ENCODE measurements around the gene NTNG1.

DNA sequence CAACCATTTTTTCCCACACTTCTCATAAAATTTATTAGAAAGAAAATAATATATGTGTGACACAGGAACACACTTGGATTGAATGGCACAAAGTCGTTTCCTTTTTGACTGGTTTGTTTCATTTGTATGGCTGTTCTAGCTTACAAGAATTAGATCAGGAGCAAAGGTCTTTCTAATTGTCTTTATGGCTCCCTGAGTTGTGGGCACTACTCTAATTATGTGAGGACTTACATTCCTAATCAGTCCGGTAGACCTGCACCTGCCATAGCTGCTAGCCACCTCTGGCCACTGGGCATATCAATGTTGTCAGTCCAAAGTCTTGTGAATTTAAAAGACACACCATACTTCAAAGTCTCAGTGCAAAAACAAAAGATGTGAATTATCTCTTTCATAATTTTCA lies 346.7 kb downstream of the NTNG1 start:
- TF ChIP-seq POLR2A (IDR thresholded peaks at IDR 0.05) = no peak
- TF ChIP-seq EP300 (IDR thresholded peaks at IDR 0.05) = no peak
- TF ChIP-seq, protein P1, sequence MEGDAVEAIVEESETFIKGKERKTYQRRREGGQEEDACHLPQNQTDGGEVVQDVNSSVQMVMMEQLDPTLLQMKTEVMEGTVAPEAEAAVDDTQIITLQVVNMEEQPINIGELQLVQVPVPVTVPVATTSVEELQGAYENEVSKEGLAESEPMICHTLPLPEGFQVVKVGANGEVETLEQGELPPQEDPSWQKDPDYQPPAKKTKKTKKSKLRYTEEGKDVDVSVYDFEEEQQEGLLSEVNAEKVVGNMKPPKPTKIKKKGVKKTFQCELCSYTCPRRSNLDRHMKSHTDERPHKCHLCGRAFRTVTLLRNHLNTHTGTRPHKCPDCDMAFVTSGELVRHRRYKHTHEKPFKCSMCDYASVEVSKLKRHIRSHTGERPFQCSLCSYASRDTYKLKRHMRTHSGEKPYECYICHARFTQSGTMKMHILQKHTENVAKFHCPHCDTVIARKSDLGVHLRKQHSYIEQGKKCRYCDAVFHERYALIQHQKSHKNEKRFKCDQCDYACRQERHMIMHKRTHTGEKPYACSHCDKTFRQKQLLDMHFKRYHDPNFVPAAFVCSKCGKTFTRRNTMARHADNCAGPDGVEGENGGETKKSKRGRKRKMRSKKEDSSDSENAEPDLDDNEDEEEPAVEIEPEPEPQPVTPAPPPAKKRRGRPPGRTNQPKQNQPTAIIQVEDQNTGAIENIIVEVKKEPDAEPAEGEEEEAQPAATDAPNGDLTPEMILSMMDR (IDR thresholded peaks at IDR 0.05) = no peak
